ENCODE results near the gene OPN1MW3.
"Not testable (repeated sequence)": the region's sequence is repeated elsewhere in the genome, so short reads cannot be mapped to it uniquely, and the experiment has no call there.

The OPN1MW3 gene

DNA sequence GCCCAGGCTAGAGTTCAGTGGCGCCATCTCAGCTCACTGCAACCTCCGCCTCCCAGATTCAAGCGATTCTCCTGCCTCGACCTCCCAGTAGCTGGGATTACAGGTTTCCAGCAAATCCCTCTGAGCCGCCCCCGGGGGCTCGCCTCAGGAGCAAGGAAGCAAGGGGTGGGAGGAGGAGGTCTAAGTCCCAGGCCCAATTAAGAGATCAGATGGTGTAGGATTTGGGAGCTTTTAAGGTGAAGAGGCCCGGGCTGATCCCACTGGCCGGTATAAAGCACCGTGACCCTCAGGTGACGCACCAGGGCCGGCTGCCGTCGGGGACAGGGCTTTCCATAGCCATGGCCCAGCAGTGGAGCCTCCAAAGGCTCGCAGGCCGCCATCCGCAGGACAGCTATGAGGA lies at the start of gene OPN1MW3:
Gene OPN1MW3, plus strand, starts transcription at position 301 of the 400 bp plus-strand sequence. Its CDS starts 38 bp downstream, at position 339.
- not testable (repeated sequence) for DNase-seq (ENCODE audit: low spot score)

DNA sequence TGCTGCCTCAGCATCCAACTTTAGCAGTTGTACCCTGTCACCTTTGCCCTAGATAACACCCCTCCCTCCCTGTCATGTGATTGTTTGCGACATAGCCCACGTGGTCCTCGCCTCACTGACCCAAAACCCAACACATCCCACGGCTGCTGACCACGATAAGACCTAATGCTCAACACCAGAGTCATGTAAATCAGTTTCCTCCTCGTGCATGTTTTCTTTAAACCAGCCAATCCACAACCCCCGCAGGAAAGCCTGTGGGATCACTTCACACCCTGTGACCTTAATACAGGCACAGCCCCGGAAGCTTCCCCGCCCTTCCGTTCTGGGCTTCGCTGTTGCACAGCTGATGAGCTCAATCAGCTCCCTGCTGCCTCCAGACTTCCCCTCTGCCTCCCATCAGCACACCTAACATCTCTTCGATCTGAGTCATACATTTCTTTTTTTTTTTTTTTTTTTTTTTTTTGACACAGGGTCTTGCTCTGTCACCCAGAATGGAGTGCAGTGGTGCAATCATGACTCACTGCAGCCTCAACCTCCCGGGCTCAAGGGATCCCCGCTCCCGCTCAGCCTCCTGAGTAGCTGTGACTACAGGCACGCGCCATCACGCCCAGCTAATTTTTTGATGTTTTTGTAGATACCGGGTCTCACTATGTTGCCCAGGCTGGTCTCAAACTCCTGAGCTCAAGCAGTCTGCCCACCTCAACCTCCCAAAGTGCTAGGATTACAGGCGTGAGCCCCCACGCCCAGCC lies 47.5 kb upstream of the OPN1MW3 start:
- DNase-seq (ENCODE audit: low spot score) = not testable (repeated sequence)

DNA sequence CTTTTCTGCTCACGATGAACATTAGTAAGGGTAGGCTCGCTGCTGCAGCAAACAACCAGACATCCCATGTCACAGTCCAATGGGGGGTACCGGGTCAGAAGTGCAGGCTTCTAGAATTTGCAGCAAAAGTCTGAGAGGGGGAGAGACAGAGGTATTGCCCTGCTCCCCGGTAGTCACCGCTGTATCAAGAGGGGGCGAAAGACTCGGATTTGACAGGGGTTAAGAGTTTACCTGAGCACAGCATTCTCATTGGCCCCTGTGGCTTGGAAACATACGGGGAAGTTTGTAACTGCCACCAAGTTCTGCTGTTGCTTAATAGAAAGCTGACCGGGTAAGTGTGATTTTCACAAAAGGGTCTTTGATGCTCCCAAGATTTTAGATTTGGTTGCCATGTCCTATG lies 46.3 kb upstream of the OPN1MW3 start:
- DNase-seq (ENCODE audit: low spot score) = not testable (repeated sequence)

DNA sequence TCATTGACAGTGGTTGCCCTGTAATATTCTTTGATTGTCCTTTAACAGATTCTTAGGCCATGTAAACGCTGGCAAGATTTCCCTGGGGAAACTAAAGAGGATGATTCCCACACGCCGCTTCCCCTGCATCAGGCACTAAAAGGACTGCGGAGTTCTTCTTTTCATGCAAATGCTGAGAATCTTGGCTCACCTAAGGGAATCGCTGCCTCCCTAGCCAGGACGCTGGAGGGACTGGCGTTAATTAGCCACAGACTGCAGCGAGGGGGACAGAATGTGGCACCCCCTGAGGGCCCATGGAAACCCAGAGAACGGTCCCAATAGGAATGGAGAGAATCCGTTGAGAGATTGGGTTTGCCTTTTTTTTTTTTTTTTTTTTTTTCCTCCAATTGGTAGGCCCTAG lies 45.9 kb upstream of the OPN1MW3 start:
- not testable (repeated sequence) for DNase-seq (ENCODE audit: low spot score)

DNA sequence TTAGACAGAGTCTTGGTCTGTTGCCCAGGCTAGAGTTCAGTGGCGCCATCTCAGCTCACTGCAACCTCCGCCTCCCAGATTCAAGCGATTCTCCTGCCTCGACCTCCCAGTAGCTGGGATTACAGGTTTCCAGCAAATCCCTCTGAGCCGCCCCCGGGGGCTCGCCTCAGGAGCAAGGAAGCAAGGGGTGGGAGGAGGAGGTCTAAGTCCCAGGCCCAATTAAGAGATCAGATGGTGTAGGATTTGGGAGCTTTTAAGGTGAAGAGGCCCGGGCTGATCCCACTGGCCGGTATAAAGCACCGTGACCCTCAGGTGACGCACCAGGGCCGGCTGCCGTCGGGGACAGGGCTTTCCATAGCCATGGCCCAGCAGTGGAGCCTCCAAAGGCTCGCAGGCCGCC lies 37.9 kb upstream of the OPN1MW3 start, which contains the start of gene OPN1MW2:
Gene OPN1MW2, plus strand, starts transcription at position 301 of the 400 bp plus-strand sequence. Its CDS starts 60 bp downstream, at position 361.
- not testable (repeated sequence) for DNase-seq (ENCODE audit: low spot score)

DNA sequence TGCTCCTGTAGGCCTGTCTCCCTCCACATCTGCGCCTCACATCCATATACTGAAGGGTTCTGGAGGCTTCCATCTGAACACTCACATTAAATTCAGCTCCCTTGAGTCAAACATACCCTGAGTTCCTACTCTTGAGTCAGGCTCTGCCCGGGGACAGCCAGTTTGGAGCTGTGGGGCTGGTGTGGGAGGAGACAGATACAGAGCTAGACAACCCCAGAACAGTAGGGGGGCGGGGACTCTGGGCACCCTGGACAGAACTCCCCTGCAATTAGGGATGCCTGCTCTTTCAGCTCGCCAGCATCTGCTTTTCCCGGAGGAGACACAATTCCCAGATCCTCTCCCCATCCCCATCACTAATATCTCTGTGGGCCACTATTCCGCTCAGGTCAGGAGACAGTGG lies 32.1 kb upstream of the OPN1MW3 start:
- not testable (repeated sequence) for DNase-seq (ENCODE audit: low spot score)

DNA sequence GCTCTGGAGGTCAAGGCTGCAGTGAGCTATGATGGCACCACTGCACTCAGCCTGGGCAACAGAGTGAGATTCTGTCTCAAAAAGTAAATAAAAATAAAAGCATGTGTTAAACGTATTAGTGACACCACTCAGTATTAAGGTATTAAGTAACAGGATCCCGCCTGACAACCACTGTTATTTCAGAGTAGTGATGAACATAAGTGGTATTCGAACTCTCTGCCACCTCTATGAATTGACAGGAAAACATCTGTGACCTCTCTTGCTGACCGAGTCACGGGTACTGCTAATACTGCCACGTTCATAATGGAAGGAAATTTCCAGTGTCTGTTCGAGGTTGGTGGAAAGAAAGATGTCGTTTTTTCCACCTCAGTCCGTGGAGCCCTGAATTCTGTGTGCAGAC lies 30.7 kb upstream of the OPN1MW3 start:
- DNase-seq (ENCODE audit: low spot score) = not testable (repeated sequence)

DNA sequence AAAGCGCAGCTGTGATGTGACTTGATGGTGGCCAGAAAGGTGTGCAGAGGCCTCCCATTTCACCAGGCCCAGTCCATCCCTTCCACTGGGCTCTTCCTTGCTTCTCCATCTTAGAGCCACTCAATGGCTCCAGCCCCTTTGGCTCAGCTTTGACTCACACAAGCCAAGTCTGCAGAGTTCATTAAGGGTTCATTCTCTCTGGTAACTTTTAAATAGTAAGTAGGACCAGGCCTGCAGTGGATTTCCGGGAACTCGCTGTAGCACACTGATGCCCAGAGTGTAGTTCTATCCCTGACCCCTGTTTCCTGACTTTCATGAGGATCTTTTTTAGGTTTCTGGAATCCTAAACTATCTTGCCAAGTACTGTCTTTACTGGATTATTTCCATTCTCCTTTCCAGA lies 25.9 kb upstream of the OPN1MW3 start:
- not testable (repeated sequence) for DNase-seq (ENCODE audit: low spot score)

DNA sequence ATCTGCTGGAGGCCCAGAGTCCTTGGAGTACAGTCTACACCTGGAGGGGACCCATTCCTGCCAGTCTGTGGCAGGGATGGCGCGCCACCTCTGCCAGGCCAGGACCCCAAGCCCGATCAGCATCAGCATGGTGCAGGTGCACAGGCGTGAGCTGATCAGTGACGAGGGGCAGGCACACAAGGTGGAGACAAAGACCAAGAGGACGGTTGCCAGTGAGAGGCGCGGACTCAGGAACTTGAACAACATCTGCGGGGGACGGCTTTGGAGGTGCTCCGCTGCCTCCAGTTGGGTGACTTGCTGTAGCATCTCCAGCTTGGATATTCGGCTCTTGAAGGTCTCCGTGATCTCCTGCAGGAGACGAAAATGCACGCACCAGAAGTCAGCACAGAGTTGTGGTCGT lies 23.8 kb upstream of the OPN1MW3 start:
- not testable (repeated sequence) for DNase-seq (ENCODE audit: low spot score)

DNA sequence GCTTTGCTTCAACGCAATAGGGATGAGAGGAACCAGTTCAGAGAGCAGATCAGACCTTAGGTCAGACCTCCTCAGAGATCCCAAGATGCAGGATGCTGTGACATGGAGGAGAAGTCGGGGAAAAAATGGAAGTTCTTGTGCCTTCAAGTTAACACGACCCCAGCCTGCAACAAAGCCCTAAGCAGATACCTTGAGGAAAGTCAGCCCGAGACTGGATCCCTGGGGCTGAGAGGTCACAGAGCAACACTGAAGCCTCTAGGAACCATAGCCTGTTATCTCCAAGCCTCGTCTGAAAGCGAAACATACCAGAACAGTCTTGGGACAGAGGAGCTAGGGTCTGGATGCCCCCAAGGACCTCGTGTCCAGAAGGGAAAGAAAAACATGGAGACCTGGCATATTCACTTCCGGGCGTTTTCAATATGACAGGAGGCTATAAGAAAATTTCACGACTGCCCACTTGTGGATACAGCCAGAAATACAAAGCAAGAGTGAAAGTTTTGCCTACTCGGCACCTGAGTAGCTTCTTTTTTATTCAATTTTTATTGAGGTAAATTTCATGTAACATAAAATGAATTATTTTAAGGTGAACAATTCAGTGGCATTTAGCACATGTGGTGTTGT lies 18.3 kb upstream of the OPN1MW3 start:
- not testable (repeated sequence) for DNase-seq (ENCODE audit: low spot score)

DNA sequence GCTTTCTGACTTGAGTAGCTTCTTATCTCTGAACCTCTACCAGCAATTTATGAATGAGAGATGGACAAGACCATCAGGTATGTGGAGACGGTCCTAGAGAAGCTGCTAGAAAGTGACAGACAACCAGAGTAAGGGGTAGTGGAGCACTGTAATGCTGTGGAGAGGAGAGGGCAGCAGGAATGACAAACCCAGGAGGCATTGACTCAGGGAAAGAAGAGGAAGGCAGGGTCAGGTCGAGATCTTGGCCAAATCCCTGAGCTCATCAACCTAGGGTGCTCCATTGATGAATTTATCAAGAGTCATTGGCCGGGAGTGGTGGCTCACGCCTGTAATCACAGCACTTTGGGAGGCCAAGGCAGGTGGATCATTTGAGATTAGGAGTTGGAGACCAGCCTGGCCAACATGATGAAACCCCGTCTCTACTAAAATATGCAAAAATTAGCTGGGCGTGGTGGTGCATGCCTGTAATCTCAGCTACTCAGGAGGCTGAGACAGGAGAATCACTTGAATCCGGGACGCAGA lies 17.3 kb upstream of the OPN1MW3 start:
- DNase-seq (ENCODE audit: low spot score) = not testable (repeated sequence)

DNA sequence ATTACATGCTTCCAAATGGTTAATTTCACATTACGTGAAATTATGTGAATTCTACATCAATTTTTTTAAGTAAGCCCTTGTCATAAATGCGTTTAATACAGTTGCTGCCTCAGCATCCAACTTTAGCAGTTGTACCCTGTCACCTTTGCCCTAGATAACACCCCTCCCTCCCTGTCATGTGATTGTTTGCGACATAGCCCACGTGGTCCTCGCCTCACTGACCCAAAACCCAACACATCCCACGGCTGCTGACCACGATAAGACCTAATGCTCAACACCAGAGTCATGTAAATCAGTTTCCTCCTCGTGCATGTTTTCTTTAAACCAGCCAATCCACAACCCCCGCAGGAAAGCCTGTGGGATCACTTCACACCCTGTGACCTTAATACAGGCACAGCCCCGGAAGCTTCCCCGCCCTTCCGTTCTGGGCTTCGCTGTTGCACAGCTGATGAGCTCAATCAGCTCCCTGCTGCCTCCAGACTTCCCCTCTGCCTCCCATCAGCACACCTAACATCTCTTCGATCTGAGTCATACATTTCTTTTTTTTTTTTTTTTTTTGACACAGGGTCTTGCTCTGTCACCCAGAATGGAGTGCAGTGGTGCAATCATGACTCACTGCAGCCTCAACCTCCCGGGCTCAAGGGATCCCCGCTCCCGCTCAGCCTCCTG lies 9.9 kb upstream of the OPN1MW3 start:
- not testable (repeated sequence) for DNase-seq (ENCODE audit: low spot score)

DNA sequence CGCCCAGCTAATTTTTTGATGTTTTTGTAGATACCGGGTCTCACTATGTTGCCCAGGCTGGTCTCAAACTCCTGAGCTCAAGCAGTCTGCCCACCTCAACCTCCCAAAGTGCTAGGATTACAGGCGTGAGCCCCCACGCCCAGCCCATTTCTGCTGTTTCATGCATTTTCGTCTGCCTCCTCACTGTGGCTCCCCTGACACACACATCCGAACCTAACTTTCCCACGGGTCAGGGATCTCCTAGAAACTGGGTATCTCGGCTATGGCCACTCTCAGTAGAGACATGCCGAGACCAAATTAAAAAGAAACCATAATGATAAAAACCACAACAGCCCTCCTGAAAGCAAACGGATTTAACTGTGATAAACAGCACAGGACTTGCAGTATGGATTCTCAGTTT lies 9.3 kb upstream of the OPN1MW3 start:
- not testable (repeated sequence) for DNase-seq (ENCODE audit: low spot score)

DNA sequence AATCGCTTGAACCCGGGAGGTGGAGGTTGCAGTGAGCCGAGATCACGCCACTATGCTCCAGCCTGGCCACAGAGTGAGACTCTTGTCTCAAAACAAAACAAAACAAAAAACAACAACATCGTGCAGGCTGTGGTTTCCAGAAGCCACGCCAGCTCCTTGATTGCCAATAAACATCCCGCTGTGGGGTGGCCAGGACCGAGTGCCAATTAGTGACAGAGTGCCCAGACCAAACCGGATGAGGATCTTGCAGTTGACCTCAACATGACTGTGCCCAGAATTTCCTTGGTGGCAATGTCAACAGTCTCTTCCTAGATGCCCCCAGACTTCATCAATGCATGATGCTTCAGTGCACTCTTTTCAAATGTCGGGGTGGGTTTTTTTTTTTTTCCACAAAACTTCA lies 1.3 kb downstream of the OPN1MW3 start:
- not testable (repeated sequence) for DNase-seq (ENCODE audit: low spot score)

DNA sequence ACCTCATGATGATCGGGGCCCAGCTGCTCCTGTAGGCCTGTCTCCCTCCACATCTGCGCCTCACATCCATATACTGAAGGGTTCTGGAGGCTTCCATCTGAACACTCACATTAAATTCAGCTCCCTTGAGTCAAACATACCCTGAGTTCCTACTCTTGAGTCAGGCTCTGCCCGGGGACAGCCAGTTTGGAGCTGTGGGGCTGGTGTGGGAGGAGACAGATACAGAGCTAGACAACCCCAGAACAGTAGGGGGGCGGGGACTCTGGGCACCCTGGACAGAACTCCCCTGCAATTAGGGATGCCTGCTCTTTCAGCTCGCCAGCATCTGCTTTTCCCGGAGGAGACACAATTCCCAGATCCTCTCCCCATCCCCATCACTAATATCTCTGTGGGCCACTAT lies 5.7 kb downstream of the OPN1MW3 start:
- not testable (repeated sequence) for DNase-seq (ENCODE audit: low spot score)

DNA sequence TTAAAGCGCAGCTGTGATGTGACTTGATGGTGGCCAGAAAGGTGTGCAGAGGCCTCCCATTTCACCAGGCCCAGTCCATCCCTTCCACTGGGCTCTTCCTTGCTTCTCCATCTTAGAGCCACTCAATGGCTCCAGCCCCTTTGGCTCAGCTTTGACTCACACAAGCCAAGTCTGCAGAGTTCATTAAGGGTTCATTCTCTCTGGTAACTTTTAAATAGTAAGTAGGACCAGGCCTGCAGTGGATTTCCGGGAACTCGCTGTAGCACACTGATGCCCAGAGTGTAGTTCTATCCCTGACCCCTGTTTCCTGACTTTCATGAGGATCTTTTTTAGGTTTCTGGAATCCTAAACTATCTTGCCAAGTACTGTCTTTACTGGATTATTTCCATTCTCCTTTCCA lies 11.9 kb downstream of the OPN1MW3 start:
- not testable (repeated sequence) for DNase-seq (ENCODE audit: low spot score)

DNA sequence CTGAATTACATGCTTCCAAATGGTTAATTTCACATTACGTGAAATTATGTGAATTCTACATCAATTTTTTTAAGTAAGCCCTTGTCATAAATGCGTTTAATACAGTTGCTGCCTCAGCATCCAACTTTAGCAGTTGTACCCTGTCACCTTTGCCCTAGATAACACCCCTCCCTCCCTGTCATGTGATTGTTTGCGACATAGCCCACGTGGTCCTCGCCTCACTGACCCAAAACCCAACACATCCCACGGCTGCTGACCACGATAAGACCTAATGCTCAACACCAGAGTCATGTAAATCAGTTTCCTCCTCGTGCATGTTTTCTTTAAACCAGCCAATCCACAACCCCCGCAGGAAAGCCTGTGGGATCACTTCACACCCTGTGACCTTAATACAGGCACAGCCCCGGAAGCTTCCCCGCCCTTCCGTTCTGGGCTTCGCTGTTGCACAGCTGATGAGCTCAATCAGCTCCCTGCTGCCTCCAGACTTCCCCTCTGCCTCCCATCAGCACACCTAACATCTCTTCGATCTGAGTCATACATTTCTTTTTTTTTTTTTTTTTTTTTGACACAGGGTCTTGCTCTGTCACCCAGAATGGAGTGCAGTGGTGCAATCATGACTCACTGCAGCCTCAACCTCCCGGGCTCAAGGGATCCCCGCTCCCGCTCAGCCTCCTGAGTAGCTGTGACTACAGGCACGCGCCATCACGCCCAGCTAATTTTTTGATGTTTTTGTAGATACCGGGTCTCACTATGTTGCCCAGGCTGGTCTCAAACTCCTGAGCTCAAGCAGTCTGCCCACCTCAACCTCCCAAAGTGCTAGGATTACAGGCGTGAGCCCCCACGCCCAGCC lies 27.3 kb downstream of the OPN1MW3 start:
- not testable (repeated sequence) for DNase-seq (ENCODE audit: low spot score)

DNA sequence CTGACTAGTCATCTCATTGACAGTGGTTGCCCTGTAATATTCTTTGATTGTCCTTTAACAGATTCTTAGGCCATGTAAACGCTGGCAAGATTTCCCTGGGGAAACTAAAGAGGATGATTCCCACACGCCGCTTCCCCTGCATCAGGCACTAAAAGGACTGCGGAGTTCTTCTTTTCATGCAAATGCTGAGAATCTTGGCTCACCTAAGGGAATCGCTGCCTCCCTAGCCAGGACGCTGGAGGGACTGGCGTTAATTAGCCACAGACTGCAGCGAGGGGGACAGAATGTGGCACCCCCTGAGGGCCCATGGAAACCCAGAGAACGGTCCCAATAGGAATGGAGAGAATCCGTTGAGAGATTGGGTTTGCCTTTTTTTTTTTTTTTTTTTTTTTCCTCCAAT lies 29.0 kb downstream of the OPN1MW3 start:
- not testable (repeated sequence) for DNase-seq (ENCODE audit: low spot score)

DNA sequence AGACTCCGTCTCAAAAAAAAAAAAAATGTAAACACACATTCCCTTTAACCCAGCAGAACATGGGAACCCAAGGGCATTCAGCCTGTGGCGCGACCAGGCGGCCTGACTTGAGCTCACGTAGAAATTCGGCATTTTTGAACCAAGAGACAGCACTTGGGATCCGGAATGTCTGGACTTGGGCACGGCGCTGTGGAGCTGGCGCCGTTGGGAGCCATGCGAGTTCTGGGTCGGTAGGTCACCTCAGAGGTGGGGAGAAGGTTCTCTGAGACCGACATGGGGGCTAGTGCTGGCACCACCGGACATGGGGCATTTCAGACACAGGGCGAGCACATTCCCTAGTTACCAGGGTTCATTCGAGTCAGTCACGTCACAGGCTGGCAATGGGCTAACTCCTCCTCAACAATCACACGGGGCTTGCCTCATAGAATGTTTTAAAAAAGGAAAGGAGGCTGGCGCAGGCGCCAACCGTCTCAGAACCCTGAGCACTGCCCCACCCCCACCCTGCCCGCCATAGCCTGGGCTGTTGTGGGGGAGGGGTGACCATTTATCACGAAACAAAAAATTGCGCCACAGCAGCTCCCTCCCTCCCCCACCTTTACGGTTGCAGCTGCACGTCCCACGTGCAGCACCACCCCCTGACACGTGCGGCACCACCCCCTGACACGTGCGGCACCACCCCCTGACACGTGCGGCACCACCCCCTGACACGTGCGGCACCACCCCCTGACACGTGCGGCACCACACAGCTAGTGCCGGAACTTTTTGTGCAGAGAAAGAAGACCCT lies 37.6 kb downstream of the OPN1MW3 start, which contains the start of gene TEX28:
Gene TEX28, minus strand, starts transcription at position 334 of the 784 bp plus-strand sequence. CDS start 3,007 bp downstream, outside the sequence.
- no peak for DNase-seq (ENCODE audit: low spot score)

DNA sequence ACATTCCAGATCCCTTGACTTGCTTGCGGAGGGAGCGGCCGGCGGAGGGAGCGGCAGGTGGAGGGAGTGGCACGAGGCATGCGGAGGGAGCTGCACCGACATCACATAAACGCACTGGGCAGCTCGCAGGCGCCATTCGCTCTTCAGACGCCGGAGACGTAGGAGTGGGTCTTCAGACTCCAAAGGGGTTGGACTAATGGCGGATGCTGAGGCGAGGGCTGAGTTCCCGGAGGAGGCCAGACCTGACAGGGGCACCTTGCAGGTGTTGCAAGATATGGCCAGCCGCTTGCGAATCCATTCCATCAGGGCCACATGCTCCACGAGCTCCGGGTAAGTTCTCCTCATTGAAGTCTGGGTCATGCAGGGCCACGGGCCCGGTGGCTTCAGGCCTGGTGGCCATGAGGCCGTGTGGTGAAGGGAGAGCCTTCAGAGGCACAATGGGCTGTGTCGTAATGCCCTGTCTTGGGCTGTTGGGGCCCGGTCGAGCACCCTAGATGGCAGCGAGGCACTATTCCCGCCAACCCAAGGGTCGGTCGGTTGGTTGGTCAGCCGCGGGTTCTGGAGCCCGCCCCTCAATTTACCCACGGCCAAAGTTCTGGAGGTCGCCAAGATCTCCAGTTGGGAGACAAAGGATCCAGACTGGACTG lies 38.4 kb downstream of the OPN1MW3 start, which contains the start of gene TKTL1:
Gene TKTL1, plus strand, starts transcription at position 132 of the 647 bp plus-strand sequence. Its CDS starts 65 bp downstream, at position 197.
- DNase-seq (ENCODE audit: low spot score) = no peak
